Measurements from ENCODE around the gene EXOC6B. TPM values are rescaled to one million over a fixed set of nuclear protein-coding genes. Genes with fewer than 3 reads are reported as not detected.

The EXOC6B gene
- total RNA-seq, 1 donor from 2014 or later: 7.7 TPM

DNA sequence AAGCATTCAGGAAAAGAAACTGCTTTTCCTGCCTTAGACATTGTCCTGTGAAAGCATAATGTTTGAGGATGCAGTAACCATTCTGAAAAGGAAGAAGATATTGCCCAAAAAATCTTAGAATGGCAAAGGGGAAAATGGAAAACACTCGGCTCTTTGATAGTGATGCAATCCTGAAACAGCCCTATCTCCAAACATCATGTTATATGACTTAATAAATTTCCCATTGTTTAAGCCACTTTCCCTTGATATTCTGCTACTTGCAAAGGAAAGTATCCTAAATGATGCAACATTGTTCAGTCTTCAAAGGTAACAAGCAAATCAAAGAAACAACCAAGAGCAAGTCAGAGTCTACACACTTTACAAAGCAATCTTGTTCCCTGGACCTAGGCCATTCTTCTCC is 78.5 kb downstream of the EXOC6B start:
- DNase-seq (ENCODE audit: low read depth): no peak
- H3K4me3 ChIP-seq (ENCODE audit: low read depth, low read length): no peak overlapping the region
- TF ChIP-seq, protein P1, sequence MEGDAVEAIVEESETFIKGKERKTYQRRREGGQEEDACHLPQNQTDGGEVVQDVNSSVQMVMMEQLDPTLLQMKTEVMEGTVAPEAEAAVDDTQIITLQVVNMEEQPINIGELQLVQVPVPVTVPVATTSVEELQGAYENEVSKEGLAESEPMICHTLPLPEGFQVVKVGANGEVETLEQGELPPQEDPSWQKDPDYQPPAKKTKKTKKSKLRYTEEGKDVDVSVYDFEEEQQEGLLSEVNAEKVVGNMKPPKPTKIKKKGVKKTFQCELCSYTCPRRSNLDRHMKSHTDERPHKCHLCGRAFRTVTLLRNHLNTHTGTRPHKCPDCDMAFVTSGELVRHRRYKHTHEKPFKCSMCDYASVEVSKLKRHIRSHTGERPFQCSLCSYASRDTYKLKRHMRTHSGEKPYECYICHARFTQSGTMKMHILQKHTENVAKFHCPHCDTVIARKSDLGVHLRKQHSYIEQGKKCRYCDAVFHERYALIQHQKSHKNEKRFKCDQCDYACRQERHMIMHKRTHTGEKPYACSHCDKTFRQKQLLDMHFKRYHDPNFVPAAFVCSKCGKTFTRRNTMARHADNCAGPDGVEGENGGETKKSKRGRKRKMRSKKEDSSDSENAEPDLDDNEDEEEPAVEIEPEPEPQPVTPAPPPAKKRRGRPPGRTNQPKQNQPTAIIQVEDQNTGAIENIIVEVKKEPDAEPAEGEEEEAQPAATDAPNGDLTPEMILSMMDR (conservative IDR thresholded peaks at IDR 0.05; ENCODE audit: low read depth, low read length): no peak

DNA sequence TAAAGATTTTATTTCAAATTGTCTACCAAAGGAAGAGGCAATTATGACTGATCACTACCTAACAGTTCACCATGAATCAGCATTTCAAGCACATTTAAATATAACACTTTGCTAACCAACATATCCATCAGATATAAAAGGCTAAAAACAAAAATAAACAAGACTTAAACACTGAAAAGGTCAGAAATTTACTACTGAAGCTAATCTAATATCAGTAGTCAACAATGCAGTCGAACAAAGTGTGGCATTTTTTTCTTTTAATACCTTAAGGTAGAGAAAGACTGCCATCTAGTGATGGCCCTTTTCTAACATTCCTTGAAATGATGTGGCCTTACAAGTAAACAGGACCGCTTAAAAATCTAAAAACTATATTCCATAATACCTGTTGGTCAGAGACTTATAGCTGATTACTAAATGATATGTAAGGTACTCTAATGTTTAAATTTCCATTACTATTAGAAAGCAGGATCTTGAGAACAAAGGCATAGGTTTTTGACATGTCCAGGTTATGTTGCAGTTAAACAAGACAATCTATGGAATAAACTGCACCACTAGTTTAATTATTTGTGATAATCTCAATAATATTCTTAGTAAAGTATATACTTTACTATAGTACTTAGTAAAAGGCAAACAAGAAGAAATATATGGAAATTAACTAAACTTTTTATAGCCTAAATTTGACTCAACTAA is 80.0 kb downstream of the EXOC6B start:
- peak; percentile 27 for DNase-seq (ENCODE audit: low read depth)
- no peak overlapping the region for H3K4me3 ChIP-seq (ENCODE audit: low read depth, low read length)
- TF ChIP-seq, protein P1 (conservative IDR thresholded peaks at IDR 0.05; ENCODE audit: low read depth, low read length): peak; percentile 77

DNA sequence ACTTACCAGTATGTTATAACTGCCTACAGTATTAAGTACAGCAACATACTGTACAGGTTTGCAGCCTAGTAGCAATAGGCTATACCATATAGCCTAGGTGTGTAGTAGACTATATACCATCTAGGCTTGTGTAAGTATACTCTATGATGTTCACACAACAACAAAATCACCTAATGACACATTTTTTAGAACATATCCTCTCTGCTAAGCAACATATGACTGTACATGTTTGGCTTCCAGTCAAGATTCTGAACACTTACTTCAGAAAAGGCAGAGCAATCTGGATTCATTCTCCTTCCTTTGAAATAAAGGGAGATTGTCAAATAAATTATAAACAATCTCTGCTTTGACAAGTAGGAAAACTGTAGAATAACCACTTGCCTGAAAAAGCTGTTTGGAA is 81.8 kb downstream of the EXOC6B start:
- TF ChIP-seq, protein P1 (conservative IDR thresholded peaks at IDR 0.05; ENCODE audit: low read depth, low read length): no peak
- no peak for DNase-seq (ENCODE audit: low read depth)
- no peak overlapping the region for H3K4me3 ChIP-seq (ENCODE audit: low read depth, low read length)

DNA sequence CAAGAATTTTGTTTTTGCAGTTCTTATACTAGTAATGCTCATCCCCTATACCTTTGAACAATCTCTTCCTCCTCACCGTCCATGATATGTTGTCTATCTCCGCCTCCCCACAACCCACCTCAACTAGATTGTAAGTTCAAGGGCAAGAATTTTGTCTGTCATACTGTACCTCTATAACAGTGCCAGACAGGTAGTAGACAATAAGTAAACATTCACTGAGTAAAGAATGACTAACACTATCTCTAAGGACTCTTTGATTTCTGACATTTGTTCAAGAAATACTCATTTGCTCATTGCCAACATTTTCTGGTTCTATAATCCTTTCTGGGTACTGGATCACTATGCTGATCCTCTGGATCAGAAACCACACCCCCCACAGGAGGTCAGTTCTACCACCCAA is 82.4 kb downstream of the EXOC6B start:
- no peak for DNase-seq (ENCODE audit: low read depth)
- TF ChIP-seq, protein P1 (conservative IDR thresholded peaks at IDR 0.05; ENCODE audit: low read depth, low read length): no peak
- H3K4me3 ChIP-seq (ENCODE audit: low read depth, low read length): no peak overlapping the region

DNA sequence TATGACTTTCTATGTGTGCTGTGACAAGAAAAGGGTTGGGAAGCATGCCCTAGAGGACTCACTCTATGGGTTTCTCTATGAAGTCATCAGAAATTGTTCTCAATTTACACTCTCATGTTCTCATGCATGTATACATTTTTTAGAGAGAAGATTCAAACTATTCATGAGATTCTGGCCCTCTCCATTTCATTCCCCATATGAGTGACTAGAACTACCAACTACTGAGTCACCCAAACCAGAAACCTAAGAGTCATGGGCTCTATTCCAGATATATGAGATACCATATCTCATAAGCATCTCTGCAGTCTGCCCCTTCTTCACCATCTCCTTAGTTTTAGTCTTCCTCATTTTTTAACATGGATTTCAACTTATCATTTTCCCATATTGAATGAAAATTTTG is 87.7 kb downstream of the EXOC6B start:
- H3K4me3 ChIP-seq (ENCODE audit: low read depth, low read length): no peak overlapping the region
- TF ChIP-seq, protein P1 (conservative IDR thresholded peaks at IDR 0.05; ENCODE audit: low read depth, low read length): no peak
- no peak for DNase-seq (ENCODE audit: low read depth)

DNA sequence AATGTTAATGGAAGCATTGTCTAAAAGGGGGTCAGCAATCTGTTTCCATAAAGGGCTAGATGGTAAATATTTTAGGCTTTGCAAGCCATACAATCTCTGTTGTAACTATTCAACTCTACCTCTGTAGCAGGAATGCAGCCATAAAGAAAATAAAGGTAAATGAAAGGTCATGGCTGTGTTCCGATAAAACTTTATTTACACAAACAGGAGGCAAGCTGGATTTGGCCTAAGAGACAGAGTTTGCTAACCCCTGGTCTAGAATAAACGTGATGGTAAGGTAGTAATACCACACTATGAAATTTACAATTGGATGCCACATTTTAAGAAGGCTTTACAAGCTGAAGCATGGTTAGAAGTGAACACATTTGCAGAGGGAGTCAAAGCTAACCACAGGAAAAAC is 91.4 kb downstream of the EXOC6B start:
- TF ChIP-seq, protein P1 (conservative IDR thresholded peaks at IDR 0.05; ENCODE audit: low read depth, low read length): no peak
- no peak overlapping the region for H3K4me3 ChIP-seq (ENCODE audit: low read depth, low read length)
- no peak for DNase-seq (ENCODE audit: low read depth)

DNA sequence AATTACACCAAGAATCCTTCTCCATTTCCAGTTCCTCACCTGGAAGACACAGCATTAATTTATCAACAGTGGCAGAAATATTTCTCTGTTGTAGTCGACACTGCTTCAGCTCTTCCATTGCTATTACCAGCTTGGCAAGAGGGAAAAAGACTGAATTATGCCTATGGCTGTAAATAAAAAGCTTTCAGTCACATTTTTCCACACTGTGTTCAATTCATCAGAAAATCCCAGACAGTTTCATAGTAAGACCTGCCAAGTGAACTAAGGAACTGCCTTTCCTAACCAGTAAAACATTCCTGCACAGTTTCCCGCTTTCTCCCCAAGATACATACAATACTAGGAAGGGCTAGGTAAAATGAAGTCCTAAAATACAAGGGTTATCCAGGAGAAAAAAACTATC is 94.7 kb downstream of the EXOC6B start:
- TF ChIP-seq, protein P1 (conservative IDR thresholded peaks at IDR 0.05; ENCODE audit: low read depth, low read length): no peak
- DNase-seq (ENCODE audit: low read depth): no peak
- H3K4me3 ChIP-seq (ENCODE audit: low read depth, low read length): no peak overlapping the region

All from epithelial cell of proximal tubule (primary cell).